B cell (primary cell): Measurements from ENCODE around the gene ITSN1. TPM values are rescaled to one million over a fixed set of nuclear protein-coding genes. Genes with fewer than 3 reads are reported as not detected.
A peak's percentile ranks its signal among the peaks of the same experiment; 100 is the strongest.
"Not testable (repeated sequence)": the region's sequence is repeated elsewhere in the genome, so short reads cannot be mapped to it uniquely, and the experiment has no call there.

Experiments used
- ATAC-seq: fragments of 200-7000 bp; cut with Tn5 transposase; one replicate; pipeline ENCODE4 v1.10.0; 2021; ENCODE audit warnings: low read depth, mild to moderate bottlenecking, moderate number of reproducible peaks, moderate library complexity
- CTCF ChIA-PET: fragments of 350-600 bp; sonication (Branson Sonifier 250); formaldehyde crosslinking; loops from one replicate; lab custom pipeline; 2021; ENCODE audit warnings: antibody characterized with exemption, inconsistent platforms; lab: Charles Lee
- POLR2A ChIA-PET: fragments of 350-600 bp; sonication (Branson Sonifier 250); formaldehyde crosslinking; loops from one replicate; lab custom pipeline; 2021; ENCODE audit warnings: antibody characterized with exemption; lab: Charles Lee
- DNase-seq: peaks from one replicate; pipeline ENCODE4 v3.0.0; 2013
- H2AFZ ChIP-seq: 2 replicates; pipeline ENCODE4 v1.6.1; 2012; ENCODE audit warnings: mild to moderate bottlenecking, low read depth, low read length; ENCODE audit not compliant: insufficient read depth, poor library complexity, severe bottlenecking
- H3K27ac ChIP-seq, 2 donors: 1 replicate in 1 of 2; 2 replicates in 1 of 2; pipeline ENCODE4 v1.5.1; 2012 to 2013; ENCODE audit warnings: low read length in 2 of 2, mild to moderate bottlenecking in 2 of 2, moderate library complexity in 1 of 2
- H3K27me3 ChIP-seq, 4 experiments: fragments of 200-600 bp in 1 of 4; sonication (generic) in 1 of 4; replicated peaks in 1 of 4; 1 replicate in 2 of 4; 2 replicates in 2 of 4; pipeline versions ENCODE4 v1.6.1 to v1.7.0; 2013 to 2016; ENCODE audit warnings: low read length in 3 of 4, mild to moderate bottlenecking in 2 of 4, mixed read lengths in 1 of 4, moderate library complexity in 1 of 4; ENCODE audit not compliant: insufficient read depth in 4 of 4, control insufficient read depth in 3 of 4; ENCODE audit errors: control extremely low read depth in 1 of 4
- H3K36me3 ChIP-seq, 2 experiments: replicated peaks in 1 of 2; 1 replicate in 1 of 2; 2 replicates in 1 of 2; pipeline versions ENCODE4 v1.6.1 to v1.7.1; 2013; ENCODE audit warnings: low read length in 1 of 2; ENCODE audit not compliant: insufficient read depth in 2 of 2, control insufficient read depth in 1 of 2; ENCODE audit errors: control extremely low read depth in 1 of 2, extremely low read depth in 1 of 2
- H3K4me1 ChIP-seq, 2 donors: fragments of 200-600 bp in 1 of 2; sonication (generic) in 1 of 2; 1 replicate in 1 of 2; 2 replicates in 1 of 2; pipeline versions ENCODE4 v1.5.1 to v1.6.1; 2013 to 2017; ENCODE audit warnings: low read length in 2 of 2; ENCODE audit not compliant: control insufficient read depth in 2 of 2, insufficient read depth in 2 of 2
- H3K4me2 ChIP-seq: replicated peaks from 2 replicates; pipeline ENCODE3; 2012; ENCODE audit warnings: mild to moderate bottlenecking, low read depth, low read length; ENCODE audit not compliant: poor library complexity, severe bottlenecking
- H3K4me3 ChIP-seq, 5 experiments: fragments of 200-600 bp in 1 of 5; sonication (generic) in 1 of 5; 1 replicate in 3 of 5; 2 replicates in 2 of 5; pipeline versions ENCODE4 v1.5.1 to v1.7.0; 2011 to 2016; ENCODE audit warnings: low read length in 4 of 5, mild to moderate bottlenecking in 4 of 5, low read depth in 2 of 5, control low read depth in 1 of 5, moderate library complexity in 1 of 5; ENCODE audit not compliant: insufficient read depth in 1 of 5; ENCODE audit errors: control extremely low read depth in 1 of 5, extremely low read depth in 1 of 5
- H3K79me2 ChIP-seq: fragments of 200-600 bp; sonication (generic); one replicate; pipeline ENCODE4 v1.6.0; 2016; ENCODE audit warnings: low read length; ENCODE audit not compliant: control insufficient read depth, insufficient read depth
- H3K9ac ChIP-seq: fragments of 200-600 bp; sonication (generic); 2 replicates; pipeline ENCODE4 v1.6.1; 2017; ENCODE audit warnings: mild to moderate bottlenecking, low read length, moderate library complexity
- H3K9me3 ChIP-seq, 3 donors: one replicate each; pipeline versions ENCODE4 v1.6.1 to v1.7.1; 2013; ENCODE audit warnings: low read length in 2 of 3; ENCODE audit not compliant: control insufficient read depth in 2 of 3, insufficient read depth in 1 of 3; ENCODE audit errors: control extremely low read depth in 1 of 3
- H4K20me1 ChIP-seq: 2 replicates; pipeline ENCODE4 v1.6.0; 2012; ENCODE audit warnings: mild to moderate bottlenecking, low read length; ENCODE audit not compliant: insufficient read depth, control insufficient read depth, poor library complexity, severe bottlenecking
- H3K27ac Mint-ChIP-seq: one replicate; pipeline ENCODE4 v1.8.0; 2021; ENCODE audit warnings: mixed read lengths
- H3K27me3 Mint-ChIP-seq: one replicate; pipeline ENCODE4 v1.8.0; 2021; ENCODE audit warnings: mixed read lengths
- H3K4me1 Mint-ChIP-seq: one replicate; pipeline ENCODE4 v1.8.0; 2021; ENCODE audit warnings: mixed read lengths
- H3K4me3 Mint-ChIP-seq: one replicate; pipeline ENCODE4 v1.8.0; 2021; ENCODE audit warnings: mixed read lengths
- H3K9me3 Mint-ChIP-seq: one replicate; pipeline ENCODE4 v1.8.0; 2022; ENCODE audit warnings: mixed read lengths; ENCODE audit not compliant: insufficient read depth
- EZH2 ChIP-seq: IDR thresholded peaks from 2 replicates; pipeline ENCODE4 v1.6.1; 2012; ENCODE audit warnings: borderline replicate concordance, low read depth, mild to moderate bottlenecking, moderate library complexity, low read length; ENCODE audit not compliant: insufficient read depth, poor library complexity, severe bottlenecking
- WGBS: methylation state at CpG from one replicate; pipeline ENCODE4 v1.1.5; 2013; ENCODE audit warnings: missing lambda C conversion rate; ENCODE audit not compliant: insufficient coverage; 5-methylcytosine and 5-hydroxymethylcytosine counted together
- intact Hi-C: fragments of 100-400 bp; cut with micrococcal nuclease; formaldehyde crosslinking; loops from one replicate; pipeline ENCODE4 v1.10.0; 2022
- polyA plus RNA-seq: library from polyadenylated mRNA; depleted of rRNA; stranded (reverse); fragments of >200 nt; gene quantifications from 2 replicates; pipeline ENCODE4 v1.2.3, GENCODE V29; 2012
- total RNA-seq, 2 donors: library from RNA; stranded (reverse); fragments of 120-200 nt in 1 of 2; gene quantifications; 1 replicate in 1 of 2; 2 replicates in 1 of 2; pipeline versions ENCODE4 v1.2.3 to v1.2.4, GENCODE V29; 2013 to 2022
- TF ChIP-seq, protein P1 (sequence below): fragments of 200-600 bp; IDR thresholded peaks from one replicate; pipeline ENCODE4 v1.8.0; 2022; ENCODE audit warnings: antibody characterized with exemption, mild to moderate bottlenecking

The ITSN1 gene
- total and polyA plus RNA-seq, 2 donors (not counting 1 experiment from before 2014, with no cell fraction given) = 0.31 to 2.4 TPM

- no peak overlapping the region for H3K4me2 ChIP-seq
- Mint-ChIP-seq H3K4me3 (no peak overlapping the region), H3K27me3 (peaks cover 5% of the 10 kb centered on the region), H3K4me1 (peaks cover 5% of the 10 kb centered on the region), H3K9me3 (no peaks in the 10 kb centered on the region), H3K27ac (no peak overlapping the region)
- no peaks in the 10 kb centered on the region for H4K20me1 ChIP-seq
- intact Hi-C loops = no loop called here
- H3K4me3 ChIP-seq = no peak overlapping the region
- ChIA-PET POLR2A (no interaction called here), CTCF (no interaction called here)
- ATAC-seq (no peak), DNase-seq (no peak)
- H3K4me1 ChIP-seq = no peaks in the 10 kb centered on the region
- TF ChIP-seq EZH2 = no peak
- TF ChIP-seq, protein P1, sequence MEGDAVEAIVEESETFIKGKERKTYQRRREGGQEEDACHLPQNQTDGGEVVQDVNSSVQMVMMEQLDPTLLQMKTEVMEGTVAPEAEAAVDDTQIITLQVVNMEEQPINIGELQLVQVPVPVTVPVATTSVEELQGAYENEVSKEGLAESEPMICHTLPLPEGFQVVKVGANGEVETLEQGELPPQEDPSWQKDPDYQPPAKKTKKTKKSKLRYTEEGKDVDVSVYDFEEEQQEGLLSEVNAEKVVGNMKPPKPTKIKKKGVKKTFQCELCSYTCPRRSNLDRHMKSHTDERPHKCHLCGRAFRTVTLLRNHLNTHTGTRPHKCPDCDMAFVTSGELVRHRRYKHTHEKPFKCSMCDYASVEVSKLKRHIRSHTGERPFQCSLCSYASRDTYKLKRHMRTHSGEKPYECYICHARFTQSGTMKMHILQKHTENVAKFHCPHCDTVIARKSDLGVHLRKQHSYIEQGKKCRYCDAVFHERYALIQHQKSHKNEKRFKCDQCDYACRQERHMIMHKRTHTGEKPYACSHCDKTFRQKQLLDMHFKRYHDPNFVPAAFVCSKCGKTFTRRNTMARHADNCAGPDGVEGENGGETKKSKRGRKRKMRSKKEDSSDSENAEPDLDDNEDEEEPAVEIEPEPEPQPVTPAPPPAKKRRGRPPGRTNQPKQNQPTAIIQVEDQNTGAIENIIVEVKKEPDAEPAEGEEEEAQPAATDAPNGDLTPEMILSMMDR = no peak
- H3K27ac ChIP-seq = no peak overlapping the region
- H3K36me3 ChIP-seq = no peaks in the 10 kb centered on the region
- peaks cover 0 to 4% (median 0%) of the 10 kb centered on the region in 4 experiments for H3K27me3 ChIP-seq
- H3K79me2 ChIP-seq = no peaks in the 10 kb centered on the region
- whole genome bisulfite sequencing = 92% methylated on average over 8 of the region's 8 CpGs
- H3K9ac ChIP-seq = no peak overlapping the region
- no peaks in the 10 kb centered on the region for H3K9me3 ChIP-seq
- no peak overlapping the region for H2AFZ ChIP-seq
Observed at GRCh38 chr21:33865996-33866575, 223.8 kb downstream of the ITSN1 start.

- H3K27ac ChIP-seq = no peak overlapping the region
- Mint-ChIP-seq H3K27me3 (peaks cover 5% of the 10 kb centered on the region), H3K27ac (no peak overlapping the region)
Observed at GRCh38 chr21:33866826-33867225, 224.5 kb downstream of the ITSN1 start.

DNA sequence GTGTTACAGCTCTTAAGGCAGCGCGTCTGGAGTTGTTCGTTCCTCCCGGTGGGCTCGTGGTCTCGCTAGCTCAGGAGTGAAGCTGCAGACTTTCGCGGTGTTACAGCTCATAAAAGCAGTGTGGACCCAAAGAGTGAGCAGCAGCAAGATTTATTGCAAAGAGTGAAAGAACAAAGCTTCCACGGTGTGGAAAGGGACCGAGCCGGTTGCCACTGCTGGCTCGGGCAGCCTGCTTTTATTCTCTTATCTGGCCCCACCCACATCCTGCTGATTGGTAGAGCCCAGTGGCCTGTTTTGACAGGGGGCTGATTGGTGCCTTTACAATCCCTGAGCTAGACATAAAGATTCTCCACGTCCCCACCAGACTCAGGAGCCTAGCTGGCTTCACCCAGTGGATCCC lies 225.6 kb downstream of the ITSN1 start:
- H3K4me1 Mint-ChIP-seq, H3K4me2 ChIP-seq, intact Hi-C loops, DNase-seq, H3K9ac ChIP-seq, H3K36me3 ChIP-seq, H2AFZ ChIP-seq, H3K27me3 Mint-ChIP-seq, POLR2A ChIA-PET, H3K9me3 Mint-ChIP-seq, H4K20me1 ChIP-seq, H3K4me3 ChIP-seq, H3K27me3 ChIP-seq, CTCF ChIA-PET, H3K27ac ChIP-seq, H3K79me2 ChIP-seq, ATAC-seq, H3K4me1 ChIP-seq, H3K27ac Mint-ChIP-seq, H3K9me3 ChIP-seq: not testable (repeated sequence)
- H3K4me3 Mint-ChIP-seq = peak overlapping the region; percentile 76
- 54% methylated on average over 10 of the region's 13 CpGs for WGBS

More at GRCh38 chr21:33866826-33867225, 224.5 kb downstream of the ITSN1 start:
- WGBS = 81% methylated on average over 2 of the region's 2 CpGs
- no peak overlapping the region for H3K4me2 ChIP-seq
- no peak overlapping the region for H2AFZ ChIP-seq
- no peaks in the 10 kb centered on the region for H3K4me1 ChIP-seq
- no peaks in the 10 kb centered on the region for H3K36me3 ChIP-seq
- Mint-ChIP-seq H3K4me1 (peaks cover 5% of the 10 kb centered on the region), H3K9me3 (no peaks in the 10 kb centered on the region), H3K4me3 (no peak overlapping the region)
- no peaks in the 10 kb centered on the region for H4K20me1 ChIP-seq
- H3K9me3 ChIP-seq = no peaks in the 10 kb centered on the region
- CTCF ChIA-PET = no interaction called here
- ATAC-seq (no peak), DNase-seq (no peak)
- intact Hi-C loops = no loop called here
- no peak overlapping the region for H3K4me3 ChIP-seq
- H3K79me2 ChIP-seq = no peaks in the 10 kb centered on the region
- peaks cover 0 to 4% (median 0%) of the 10 kb centered on the region in 4 experiments for H3K27me3 ChIP-seq
- TF ChIP-seq, protein P1 = no peak
- TF ChIP-seq EZH2 = no peak
- POLR2A ChIA-PET = no interaction called here
- no peak overlapping the region for H3K9ac ChIP-seq
